ENCODE measurements around the gene STK11.

GRCh38 chr19:1220477-1220930, 14.9 kb downstream of the STK11 start:
- TF ChIP-seq POLR2A (IDR thresholded peaks at IDR 0.05; ENCODE audit: low read depth) = no peak
- TF ChIP-seq, protein P1, sequence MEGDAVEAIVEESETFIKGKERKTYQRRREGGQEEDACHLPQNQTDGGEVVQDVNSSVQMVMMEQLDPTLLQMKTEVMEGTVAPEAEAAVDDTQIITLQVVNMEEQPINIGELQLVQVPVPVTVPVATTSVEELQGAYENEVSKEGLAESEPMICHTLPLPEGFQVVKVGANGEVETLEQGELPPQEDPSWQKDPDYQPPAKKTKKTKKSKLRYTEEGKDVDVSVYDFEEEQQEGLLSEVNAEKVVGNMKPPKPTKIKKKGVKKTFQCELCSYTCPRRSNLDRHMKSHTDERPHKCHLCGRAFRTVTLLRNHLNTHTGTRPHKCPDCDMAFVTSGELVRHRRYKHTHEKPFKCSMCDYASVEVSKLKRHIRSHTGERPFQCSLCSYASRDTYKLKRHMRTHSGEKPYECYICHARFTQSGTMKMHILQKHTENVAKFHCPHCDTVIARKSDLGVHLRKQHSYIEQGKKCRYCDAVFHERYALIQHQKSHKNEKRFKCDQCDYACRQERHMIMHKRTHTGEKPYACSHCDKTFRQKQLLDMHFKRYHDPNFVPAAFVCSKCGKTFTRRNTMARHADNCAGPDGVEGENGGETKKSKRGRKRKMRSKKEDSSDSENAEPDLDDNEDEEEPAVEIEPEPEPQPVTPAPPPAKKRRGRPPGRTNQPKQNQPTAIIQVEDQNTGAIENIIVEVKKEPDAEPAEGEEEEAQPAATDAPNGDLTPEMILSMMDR (IDR thresholded peaks at IDR 0.05) = no peak
- TF ChIP-seq POLR2AphosphoS5 (IDR thresholded peaks at IDR 0.05) = no peak
